Measurements from ENCODE around the gene KSR1. TPM values are rescaled to one million over a fixed set of nuclear protein-coding genes. Genes with fewer than 3 reads are reported as not detected.

The KSR1 gene
- total RNA-seq, 4 donors from 2014 or later = 26.6 to 64.4 (median 42.2) TPM

- TF ChIP-seq CTCF (IDR thresholded peaks at IDR 0.05) (peak; percentile 85 to 96 (median 90)), POLR2A (IDR thresholded peaks at IDR 0.05) (no peak)
- DNase-seq = peak; percentile 73 to 90 (median 81)
- no peaks in the 10 kb centered on the region for H3K4me1 ChIP-seq
- peaks cover 0 to 45% (median 0%) of the 10 kb centered on the region in 3 donors for H3K36me3 ChIP-seq
- H3K27ac ChIP-seq = no peak overlapping the region
- H3K9me3 ChIP-seq = no peaks in the 10 kb centered on the region
- no peaks in the 10 kb centered on the region for H3K27me3 ChIP-seq
- H3K4me3 ChIP-seq = no peak overlapping the region
Observed at GRCh38 chr17:27602721-27603420, 146.6 kb downstream of the KSR1 start.

- Histone ChIP-seq H3K27me3 (no peaks in the 10 kb centered on the region), H3K9me3 (no peaks in the 10 kb centered on the region), H3K36me3 (peaks cover 0 to 47% (median 0%) of the 10 kb centered on the region in 3 donors), H3K27ac (no peak overlapping the region), H3K4me3 (no peak overlapping the region), H3K4me1 (no peaks in the 10 kb centered on the region)
- no peak for DNase-seq
- TF ChIP-seq CTCF (IDR thresholded peaks at IDR 0.05) = no peak
- no peak for TF ChIP-seq POLR2A (IDR thresholded peaks at IDR 0.05)
Observed at GRCh38 chr17:27603421-27603770, 147.1 kb downstream of the KSR1 start.

- no peaks in the 10 kb centered on the region for H3K9me3 ChIP-seq
- no peak for DNase-seq
- no peaks in the 10 kb centered on the region for H3K4me1 ChIP-seq
- H3K4me3 ChIP-seq = no peak overlapping the region
- no peak overlapping the region for H3K27ac ChIP-seq
- H3K36me3 ChIP-seq = peaks cover 0 to 54% (median 0%) of the 10 kb centered on the region in 3 donors
- no peaks in the 10 kb centered on the region for H3K27me3 ChIP-seq
- TF ChIP-seq POLR2A (IDR thresholded peaks at IDR 0.05) (no peak), CTCF (IDR thresholded peaks at IDR 0.05) (no peak)
Observed at GRCh38 chr17:27603880-27604794, 147.9 kb downstream of the KSR1 start.

- no peaks in the 10 kb centered on the region for H3K9me3 ChIP-seq
- peaks cover 0 to 65% (median 0%) of the 10 kb centered on the region in 3 donors for H3K36me3 ChIP-seq
- TF ChIP-seq POLR2A (IDR thresholded peaks at IDR 0.05) (no peak), CTCF (IDR thresholded peaks at IDR 0.05) (no peak)
- no peaks in the 10 kb centered on the region for H3K27me3 ChIP-seq
- no peak overlapping the region for H3K4me3 ChIP-seq
- H3K27ac ChIP-seq = no peak overlapping the region
- H3K4me1 ChIP-seq = no peaks in the 10 kb centered on the region
- DNase-seq = no peak
Observed at GRCh38 chr17:27605409-27605808, 149.2 kb downstream of the KSR1 start.

- H3K36me3 ChIP-seq = peaks cover 0 to 84% (median 0%) of the 10 kb centered on the region in 3 donors
- no peak for DNase-seq
- no peak for TF ChIP-seq POLR2A (IDR thresholded peaks at IDR 0.05)
- TF ChIP-seq CTCF (IDR thresholded peaks at IDR 0.05) = no peak
Observed at GRCh38 chr17:27607521-27608091, 151.4 kb downstream of the KSR1 start.

More at GRCh38 chr17:27607521-27608091, 151.4 kb downstream of the KSR1 start:
- no peak overlapping the region for H3K4me3 ChIP-seq
- no peaks in the 10 kb centered on the region for H3K4me1 ChIP-seq
- no peaks in the 10 kb centered on the region for H3K27me3 ChIP-seq
- no peaks in the 10 kb centered on the region for H3K9me3 ChIP-seq
- no peak overlapping the region for H3K27ac ChIP-seq

Data from Peyer's patch (tissue), 4 donors.